Colonic mucosa (tissue), 4 donors: ENCODE measurements around the gene MGA. TPM values are rescaled to one million over a fixed set of nuclear protein-coding genes. Genes with fewer than 3 reads are reported as not detected.

Experiments used
- DNase-seq: peaks from one replicate; pipeline ENCODE4 v3.0.0-alpha.2; 2020
- H3K27ac ChIP-seq: fragments of 200-600 bp; one replicate; pipeline ENCODE4 v1.8.0; 2021
- H3K27me3 ChIP-seq: fragments of 200-600 bp; one replicate; pipeline ENCODE4 v1.8.0; 2021
- H3K36me3 ChIP-seq: fragments of 200-600 bp; one replicate; pipeline ENCODE4 v1.8.0; 2021
- H3K4me1 ChIP-seq: fragments of 200-600 bp; one replicate; pipeline ENCODE4 v1.8.0; 2021; ENCODE audit warnings: mild to moderate bottlenecking
- H3K4me3 ChIP-seq: fragments of 200-600 bp; one replicate; pipeline ENCODE4 v1.8.0; 2021
- H3K9ac ChIP-seq, 2 donors: one replicate each; pipeline ENCODE4 v1.7.0; 2013; ENCODE audit warnings: control low read depth in 2 of 2, low read depth in 2 of 2, low read length in 2 of 2
- H3K9me3 ChIP-seq: fragments of 200-600 bp; one replicate; pipeline ENCODE4 v1.8.0; 2021
- CTCF ChIP-seq: fragments of 200-600 bp; IDR thresholded peaks from one replicate; pipeline ENCODE4 v1.8.0; 2022; ENCODE audit warnings: antibody characterized with exemption, mild to moderate bottlenecking
- intact Hi-C: fragments of 100-400 bp; cut with DNase I; formaldehyde crosslinking; loops from one replicate; pipeline ENCODE4 v1.14.1; 2022
- total RNA-seq, 2 donors: library from RNA; stranded (reverse); fragmentation: NEBNext Ultra II Directional in 1 of 2; extraction: Animal tissue kit (Norgen Biotek cat#: 25700) in 1 of 2; gene quantifications; one replicate each; pipeline ENCODE4 v1.2.1, GENCODE V29; 2021
- donor health status: healthy.
- donor health status: DM: no; HTN: no; CAD: no.
- donor health status: DM: no; HTN: no; CAD: no.

Gene MGA
- total RNA-seq, 2 donors from 2014 or later: 21.8 to 25.8 TPM

- no peak for DNase-seq
- H3K27ac ChIP-seq: no peak overlapping the region
- H3K27me3 ChIP-seq: no peaks in the 10 kb centered on the region
- no peak overlapping the region for H3K9ac ChIP-seq
- H3K4me1 ChIP-seq: no peaks in the 10 kb centered on the region
- H3K4me3 ChIP-seq: no peak overlapping the region
- H3K36me3 ChIP-seq: no peaks in the 10 kb centered on the region
- no peak for TF ChIP-seq CTCF
- H3K9me3 ChIP-seq: no peaks in the 10 kb centered on the region
- intact Hi-C loops: no loop called here
Measured at GRCh38 chr15:41794081-41794480, 133.9 kb downstream of the MGA start.

- H3K27me3 ChIP-seq: no peaks in the 10 kb centered on the region
- intact Hi-C loops: no loop called here
- H3K9ac ChIP-seq: no peak overlapping the region
- H3K27ac ChIP-seq: no peak overlapping the region
- no peak for DNase-seq
- H3K9me3 ChIP-seq: no peaks in the 10 kb centered on the region
- no peaks in the 10 kb centered on the region for H3K36me3 ChIP-seq
- no peak for TF ChIP-seq CTCF
- H3K4me1 ChIP-seq: no peaks in the 10 kb centered on the region
- H3K4me3 ChIP-seq: no peak overlapping the region
Measured at GRCh38 chr15:41795996-41796856, 136.0 kb downstream of the MGA start.

- Histone ChIP-seq H3K27me3 (no peaks in the 10 kb centered on the region), H3K36me3 (no peaks in the 10 kb centered on the region), H3K4me3 (no peak overlapping the region), H3K9me3 (no peaks in the 10 kb centered on the region), H3K27ac (no peak overlapping the region), H3K4me1 (no peaks in the 10 kb centered on the region), H3K9ac (no peak overlapping the region)
- intact Hi-C loops: no loop called here
- TF ChIP-seq CTCF: no peak
- DNase-seq: no peak
Measured at GRCh38 chr15:41797201-41797944, 137.2 kb downstream of the MGA start.

- DNase-seq: no peak
- Histone ChIP-seq H3K4me1 (no peaks in the 10 kb centered on the region), H3K9me3 (no peaks in the 10 kb centered on the region), H3K27me3 (no peaks in the 10 kb centered on the region), H3K4me3 (no peak overlapping the region), H3K9ac (no peak overlapping the region), H3K27ac (no peak overlapping the region), H3K36me3 (no peaks in the 10 kb centered on the region)
- intact Hi-C loops: no loop called here
- no peak for TF ChIP-seq CTCF
Measured at GRCh38 chr15:41798607-41799487, 138.6 kb downstream of the MGA start.

- no peak overlapping the region for H3K27ac ChIP-seq
Measured at GRCh38 chr15:41799488-41799805, 139.2 kb downstream of the MGA start.

More at GRCh38 chr15:41799488-41799805, 139.2 kb downstream of the MGA start:
- TF ChIP-seq CTCF: no peak
- intact Hi-C loops: no loop called here
- Histone ChIP-seq H3K4me1 (no peaks in the 10 kb centered on the region), H3K36me3 (no peaks in the 10 kb centered on the region), H3K9me3 (no peaks in the 10 kb centered on the region), H3K9ac (no peak overlapping the region), H3K27me3 (no peaks in the 10 kb centered on the region), H3K4me3 (no peak overlapping the region)
- no peak for DNase-seq
